RWPE2 (cell line): ENCODE results near the gene ASAP2.

ENCODE experiments used
- ATAC-seq: fragments of 200-7000 bp; cut with Tn5 transposase; 3 replicates; pipeline ENCODE4 v1.9.1; 2021; ENCODE audit warnings: low read depth
- DNase-seq: peaks from one replicate; pipeline ENCODE4 v3.0.0-alpha.2; 2020; ENCODE audit warnings: low spot score
- H3K27ac ChIP-seq: fragments of 450-650 bp; 2 replicates; pipeline ENCODE4 v1.5.1; 2017; ENCODE audit warnings: mild to moderate bottlenecking; ENCODE audit not compliant: poor library complexity, severe bottlenecking
- H3K27me3 ChIP-seq: fragments of 250-450 bp; sonication (Bioruptor Pico); 2 replicates; pipeline ENCODE4 v1.5.1; 2021; ENCODE audit warnings: mild to moderate bottlenecking, moderate library complexity; ENCODE audit not compliant: insufficient read depth, poor library complexity, severe bottlenecking
- H3K36me3 ChIP-seq: fragments of 250-450 bp; sonication (Bioruptor Pico); 2 replicates; pipeline ENCODE4 v1.5.1; 2020; ENCODE audit warnings: low read depth, mild to moderate bottlenecking, moderate library complexity
- H3K4me1 ChIP-seq: fragments of 250-450 bp; sonication (Bioruptor Pico); 2 replicates; pipeline ENCODE4 v1.5.1; 2021; ENCODE audit warnings: mild to moderate bottlenecking, moderate library complexity; ENCODE audit not compliant: insufficient read depth, poor library complexity, severe bottlenecking
- H3K4me3 ChIP-seq: fragments of 250-450 bp; sonication (Bioruptor Pico); 2 replicates; pipeline ENCODE4 v1.5.1; 2021; ENCODE audit warnings: mild to moderate bottlenecking, moderate library complexity; ENCODE audit not compliant: severe bottlenecking
- H3K9me3 ChIP-seq: fragments of 250-450 bp; sonication (Bioruptor Pico); 2 replicates; pipeline ENCODE4 v1.5.1; 2021; ENCODE audit warnings: mild to moderate bottlenecking, moderate library complexity; ENCODE audit not compliant: severe bottlenecking
- TF ChIP-seq, protein P1 (sequence below): fragments of 450-650 bp; IDR thresholded peaks from one replicate; pipeline ENCODE4 v1.5.1; 2017; ENCODE audit warnings: mild to moderate bottlenecking, moderate library complexity; ENCODE audit not compliant: poor library complexity, severe bottlenecking

The ASAP2 gene

DNA sequence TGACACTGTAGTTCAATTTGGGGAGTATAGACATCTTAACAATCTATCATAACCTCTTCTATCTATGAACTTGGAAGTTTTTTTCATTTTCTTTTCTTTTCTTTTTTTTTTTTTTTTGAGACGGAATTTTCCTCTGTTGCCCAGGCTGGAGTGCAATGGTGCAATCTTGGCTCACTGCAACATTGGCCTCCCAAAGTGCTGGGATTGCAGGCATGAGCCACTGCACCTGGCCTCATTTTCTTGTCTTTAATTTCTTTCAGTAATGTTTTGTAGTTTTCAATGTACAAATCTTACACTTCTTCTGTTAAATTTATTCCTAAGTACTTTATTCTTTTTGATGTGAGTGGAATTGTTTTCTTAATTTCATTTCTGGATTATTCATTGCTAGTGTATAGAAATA is 14.6 kb downstream of the ASAP2 start:
- Histone ChIP-seq H3K4me3 (no peak overlapping the region), H3K9me3 (no peaks in the 10 kb centered on the region), H3K27me3 (no peaks in the 10 kb centered on the region), H3K4me1 (peaks cover 38% of the 10 kb centered on the region), H3K27ac (no peak overlapping the region), H3K36me3 (peaks cover 20% of the 10 kb centered on the region)
- DNase-seq (no peak), ATAC-seq (no peak)
- TF ChIP-seq, protein P1, sequence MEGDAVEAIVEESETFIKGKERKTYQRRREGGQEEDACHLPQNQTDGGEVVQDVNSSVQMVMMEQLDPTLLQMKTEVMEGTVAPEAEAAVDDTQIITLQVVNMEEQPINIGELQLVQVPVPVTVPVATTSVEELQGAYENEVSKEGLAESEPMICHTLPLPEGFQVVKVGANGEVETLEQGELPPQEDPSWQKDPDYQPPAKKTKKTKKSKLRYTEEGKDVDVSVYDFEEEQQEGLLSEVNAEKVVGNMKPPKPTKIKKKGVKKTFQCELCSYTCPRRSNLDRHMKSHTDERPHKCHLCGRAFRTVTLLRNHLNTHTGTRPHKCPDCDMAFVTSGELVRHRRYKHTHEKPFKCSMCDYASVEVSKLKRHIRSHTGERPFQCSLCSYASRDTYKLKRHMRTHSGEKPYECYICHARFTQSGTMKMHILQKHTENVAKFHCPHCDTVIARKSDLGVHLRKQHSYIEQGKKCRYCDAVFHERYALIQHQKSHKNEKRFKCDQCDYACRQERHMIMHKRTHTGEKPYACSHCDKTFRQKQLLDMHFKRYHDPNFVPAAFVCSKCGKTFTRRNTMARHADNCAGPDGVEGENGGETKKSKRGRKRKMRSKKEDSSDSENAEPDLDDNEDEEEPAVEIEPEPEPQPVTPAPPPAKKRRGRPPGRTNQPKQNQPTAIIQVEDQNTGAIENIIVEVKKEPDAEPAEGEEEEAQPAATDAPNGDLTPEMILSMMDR, result no peak

DNA sequence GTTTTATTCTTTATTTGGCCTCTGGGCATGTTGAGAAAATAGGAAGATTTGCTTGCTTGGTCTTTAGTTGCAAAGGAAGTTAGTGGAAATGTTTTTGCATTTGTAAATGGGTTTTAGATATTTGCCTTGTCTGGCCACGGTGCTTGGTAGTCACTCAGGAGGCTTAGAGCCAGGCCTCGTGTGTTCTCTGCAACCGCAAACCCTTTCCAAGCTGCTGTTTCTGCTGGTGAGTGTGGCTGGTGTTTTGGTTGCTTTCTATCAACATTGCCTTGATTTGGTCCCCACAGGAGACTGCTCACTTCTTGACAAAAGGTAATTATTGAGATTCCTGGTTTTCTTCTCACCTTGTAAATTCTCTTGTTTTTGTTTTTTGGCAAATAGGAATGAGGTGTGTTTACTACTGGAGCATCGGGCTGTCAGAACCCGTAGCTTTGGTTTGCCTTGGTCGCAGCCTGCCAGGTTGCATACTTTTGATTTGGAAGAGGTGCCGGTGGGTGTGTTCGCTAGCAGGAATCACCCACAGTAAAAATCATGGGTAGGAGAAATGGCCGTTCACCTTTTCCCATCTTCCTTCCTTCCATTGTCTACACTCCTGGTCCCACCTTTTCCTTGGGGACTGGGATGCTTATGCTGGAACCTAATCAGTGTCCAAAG is 15.8 kb downstream of the ASAP2 start:
- no peaks in the 10 kb centered on the region for H3K9me3 ChIP-seq
- TF ChIP-seq, protein P1, result no peak
- H3K36me3 ChIP-seq, result peaks cover 25% of the 10 kb centered on the region

DNA sequence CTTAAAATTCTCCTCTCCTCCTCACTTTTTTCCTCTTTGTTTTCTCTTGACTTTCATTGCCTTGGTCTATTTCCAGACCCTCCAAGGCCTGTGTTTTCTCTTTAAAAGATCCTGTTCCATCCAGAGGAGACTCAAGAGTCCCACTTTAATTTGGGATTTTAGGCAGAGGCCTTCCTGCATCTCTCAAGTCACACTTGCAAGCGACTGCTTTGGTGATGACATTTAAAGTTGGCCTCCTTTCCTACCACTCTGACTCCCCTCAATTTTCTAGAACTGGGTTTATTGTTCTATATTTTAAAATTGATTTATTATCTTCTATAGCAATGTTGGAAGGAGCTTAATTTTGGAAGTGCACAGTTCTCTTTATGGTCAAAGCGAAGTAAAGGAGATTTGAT is 16.3 kb downstream of the ASAP2 start:
- ATAC-seq (no peak), DNase-seq (no peak)
- H3K4me1 ChIP-seq, result peaks cover 41% of the 10 kb centered on the region
- peaks cover 25% of the 10 kb centered on the region for H3K36me3 ChIP-seq
- H3K27me3 ChIP-seq, result no peaks in the 10 kb centered on the region
- H3K27ac ChIP-seq, result no peak overlapping the region
- H3K4me3 ChIP-seq, result no peak overlapping the region
- TF ChIP-seq, protein P1, result no peak
- no peaks in the 10 kb centered on the region for H3K9me3 ChIP-seq

More for the DNA sequence above, 15.8 kb downstream of the ASAP2 start:
- Histone ChIP-seq H3K27me3 (no peaks in the 10 kb centered on the region), H3K4me3 (no peak overlapping the region), H3K4me1 (peaks cover 38% of the 10 kb centered on the region), H3K27ac (no peak overlapping the region)
- DNase-seq, result no peak
- no peak for ATAC-seq

DNA sequence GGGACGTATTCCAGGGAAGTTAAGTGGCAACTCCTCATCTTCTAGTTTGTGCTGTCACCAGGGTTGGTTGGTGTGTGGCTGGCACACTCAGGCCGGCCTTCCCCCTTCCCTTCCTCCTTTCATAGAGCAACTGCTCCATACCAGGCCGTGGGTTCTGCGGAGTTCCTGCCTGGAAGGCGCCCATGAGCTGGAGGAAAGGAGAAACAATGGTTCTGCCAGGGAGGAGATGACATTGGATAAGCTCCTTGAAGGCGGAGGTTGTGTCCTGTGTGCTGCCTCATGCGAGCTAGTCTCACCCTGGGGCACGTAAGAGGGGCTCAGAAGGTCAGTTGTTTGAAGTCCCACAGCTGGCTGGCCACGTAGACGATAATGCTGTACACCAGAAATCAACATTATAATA is 19.2 kb downstream of the ASAP2 start:
- Histone ChIP-seq H3K27me3 (no peaks in the 10 kb centered on the region), H3K9me3 (no peaks in the 10 kb centered on the region), H3K36me3 (peaks cover 18% of the 10 kb centered on the region), H3K4me1 (peaks cover 45% of the 10 kb centered on the region), H3K27ac (peak overlapping the region; percentile 100), H3K4me3 (no peak overlapping the region)
- no peak for DNase-seq
- TF ChIP-seq, protein P1, result no peak
- ATAC-seq, result no peak

DNA sequence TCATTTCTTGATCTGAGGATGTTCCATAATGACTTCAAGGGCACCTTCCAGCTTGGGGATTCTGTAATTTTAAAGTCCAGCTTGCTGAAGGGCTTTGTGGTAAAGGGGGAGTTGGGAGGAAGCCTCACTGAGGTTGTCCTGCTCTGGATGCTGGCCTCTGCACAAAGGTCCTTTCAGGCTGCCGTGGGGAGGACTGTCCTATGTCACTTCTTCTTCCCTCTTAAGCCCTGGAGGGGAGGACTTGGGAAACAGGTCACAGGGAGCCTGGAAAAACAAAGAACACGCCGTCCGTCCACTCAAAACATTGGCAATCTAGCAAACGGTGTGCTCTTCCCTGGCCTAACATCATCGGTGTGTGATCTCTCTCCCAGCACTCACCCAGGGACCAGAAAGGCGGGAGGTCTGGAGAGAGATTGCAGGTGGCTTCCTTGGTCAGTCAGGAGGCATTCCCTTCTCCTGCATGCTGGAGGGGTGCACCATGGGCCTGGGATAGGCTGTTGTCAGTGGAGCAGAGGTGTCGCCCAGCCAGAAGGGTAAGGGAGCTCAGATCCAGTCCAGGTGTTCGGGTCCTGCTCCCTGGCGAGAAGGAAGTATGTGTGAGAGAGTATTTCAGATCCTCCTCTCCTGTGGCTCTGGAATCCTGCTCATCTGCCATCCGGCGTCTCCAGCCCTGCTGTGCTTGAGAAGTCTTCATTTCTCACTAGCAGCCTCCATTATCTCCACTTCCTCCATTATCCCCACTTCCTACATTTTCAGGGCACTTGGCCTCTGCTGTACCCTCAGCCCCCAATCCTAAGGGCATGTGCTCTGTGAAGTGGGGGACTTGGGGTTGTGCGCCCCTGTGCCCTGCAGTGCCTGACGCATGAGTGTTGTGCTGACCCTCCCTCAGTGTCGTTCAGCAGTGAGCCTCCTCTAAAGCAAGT is 20.1 kb downstream of the ASAP2 start:
- TF ChIP-seq, protein P1, result no peak
- Histone ChIP-seq H3K4me1 (peaks cover 51% of the 10 kb centered on the region), H3K27me3 (no peaks in the 10 kb centered on the region), H3K9me3 (no peaks in the 10 kb centered on the region), H3K36me3 (peaks cover 18% of the 10 kb centered on the region), H3K27ac (peak overlapping the region; percentile 100), H3K4me3 (no peak overlapping the region)
- ATAC-seq (no peak), DNase-seq (no peak)
